K562 (cell line): ENCODE measurements around the gene TPX2. TPM values are rescaled to one million over a fixed set of nuclear protein-coding genes. Genes with fewer than 3 reads are reported as not detected.

Experiments
- CHCHD3 ChIP-seq: fragments of 250-450 bp; sonication (Bioruptor Pico); IDR thresholded peaks from 2 replicates; pipeline ENCODE4 v2.1.2; 2022; ENCODE audit warnings: mild to moderate bottlenecking
- ERF ChIP-seq: fragments of 450-650 bp; formaldehyde crosslinking; IDR thresholded peaks from 2 replicates; pipeline ENCODE4 v1.4.0; 2020; ENCODE audit warnings: mild to moderate bottlenecking, mixed read lengths
- GABPB1 ChIP-seq: sonication (generic); formaldehyde crosslinking; IDR thresholded peaks from 2 replicates; pipeline ENCODE4 v1.8.0; 2022; ENCODE audit warnings: mild to moderate bottlenecking, missing genetic modification reagents
- HSF4 ChIP-seq: fragments of 250-450 bp; sonication (Bioruptor Pico); IDR thresholded peaks from 2 replicates; pipeline ENCODE4 v2.1.2; 2022; ENCODE audit warnings: mild to moderate bottlenecking, moderate library complexity, borderline replicate concordance
- JUND ChIP-seq, 2 experiments: IDR thresholded peaks; 2 replicates in 1 of 2; 3 replicates in 1 of 2; pipeline ENCODE4 v1.6.1; 2011; ENCODE audit warnings: borderline replicate concordance in 2 of 2, low read depth in 2 of 2, low read length in 2 of 2, improper control_type of control experiment in 1 of 2, missing biosample characterization in 1 of 2, missing genetic modification characterization in 1 of 2, missing genetic modification reagents in 1 of 2
- KDM4B ChIP-seq, 2 experiments: fragments of 450-650 bp in 1 of 2; sonication (generic) in 1 of 2; IDR thresholded peaks; 2 replicates each; pipeline ENCODE4 v1.6.1; 2016 to 2017; ENCODE audit warnings: borderline replicate concordance in 2 of 2, antibody characterized with exemption in 1 of 2, low read depth in 1 of 2, mild to moderate bottlenecking in 1 of 2
- MAFK ChIP-seq: IDR thresholded peaks from 2 replicates; pipeline ENCODE4 v1.6.1; 2011; ENCODE audit warnings: low read length, improper control_type of control experiment
- MYNN ChIP-seq, 2 experiments: sonication (generic); formaldehyde crosslinking in 1 of 2; IDR thresholded peaks; 2 replicates each; pipeline versions ENCODE4 v1.5.0 to v1.6.1; 2016 to 2020; ENCODE audit warnings: antibody characterized with exemption in 1 of 2, missing genetic modification reagents in 1 of 2
- SP1 ChIP-seq: sonication (generic); formaldehyde crosslinking; IDR thresholded peaks from 2 replicates; pipeline ENCODE4 v1.8.1; 2022; ENCODE audit warnings: mild to moderate bottlenecking, missing genetic modification reagents
- ZBTB2 ChIP-seq: fragments of 450-650 bp; IDR thresholded peaks from 2 replicates; pipeline ENCODE4 v1.6.1; 2016; ENCODE audit warnings: antibody characterized with exemption
- ZNF609 ChIP-seq: sonication (generic); formaldehyde crosslinking; IDR thresholded peaks from 2 replicates; pipeline ENCODE4 v1.8.1; 2023; ENCODE audit warnings: missing genetic modification reagents, mild to moderate bottlenecking, borderline replicate concordance
- ZNF707 ChIP-seq: fragments of 250-450 bp; sonication (Bioruptor Pico); conservative IDR thresholded peaks from 2 replicates; pipeline ENCODE4 v1.8.0; 2022; ENCODE audit warnings: inconsistent platforms, mild to moderate bottlenecking, moderate library complexity
- ZNF764 ChIP-seq: fragments of 250-450 bp; sonication (Bioruptor Pico); IDR thresholded peaks from 2 replicates; pipeline ENCODE4 v1.4.0; 2020; ENCODE audit warnings: low read depth, mild to moderate bottlenecking, moderate library complexity
- ZNF780A ChIP-seq: fragments of 250-450 bp; sonication (Bioruptor Pico); IDR thresholded peaks from 2 replicates; pipeline ENCODE4 v1.5.0; 2021; ENCODE audit warnings: mild to moderate bottlenecking
- polyA plus RNA-seq, 8 experiments: library from polyadenylated mRNA; depleted of rRNA in 4 of 8; stranded (reverse) in 5 of 8; unstranded in 3 of 8; fragments of >200 nt; fragmentation: Nextera tagmentation in 2 of 8; fragmentation: Illumina TruSeq in 1 of 8; extraction: Ambion mirVana in 2 of 8; extraction: Trizol in 1 of 8; gene quantifications; 2 replicates each; pipeline versions ENCODE4 v1.2.1 to v1.2.3, GENCODE V29; 2011 to 2014; ENCODE audit warnings: inconsistent platforms in 1 of 8, missing spikeins in 1 of 8
- total RNA-seq, 7 experiments: library from RNA; depleted of rRNA in 6 of 7; stranded (reverse); fragments of >200 nt in 6 of 7; fragmentation: Illumina TruSeq in 2 of 7; extraction: Trizol in 2 of 7; gene quantifications; 2 replicates each; pipeline versions ENCODE4 v1.2.1 to v1.2.3, GENCODE V29; 2011 to 2021; ENCODE audit warnings: low replicate concordance in 1 of 7
- TF ChIP-seq, protein P1 (sequence below): fragments of 250-450 bp; sonication (Bioruptor Pico); IDR thresholded peaks from 2 replicates; pipeline ENCODE4 v1.4.0; 2020; ENCODE audit warnings: mild to moderate bottlenecking, moderate library complexity

TPX2 gene
- total and polyA plus RNA-seq, 9 of the 15 experiments (the other 6 are each of a cell fraction or from before 2014, with no cell fraction given), result 48.0 to 241 (median 133) TPM

DNA sequence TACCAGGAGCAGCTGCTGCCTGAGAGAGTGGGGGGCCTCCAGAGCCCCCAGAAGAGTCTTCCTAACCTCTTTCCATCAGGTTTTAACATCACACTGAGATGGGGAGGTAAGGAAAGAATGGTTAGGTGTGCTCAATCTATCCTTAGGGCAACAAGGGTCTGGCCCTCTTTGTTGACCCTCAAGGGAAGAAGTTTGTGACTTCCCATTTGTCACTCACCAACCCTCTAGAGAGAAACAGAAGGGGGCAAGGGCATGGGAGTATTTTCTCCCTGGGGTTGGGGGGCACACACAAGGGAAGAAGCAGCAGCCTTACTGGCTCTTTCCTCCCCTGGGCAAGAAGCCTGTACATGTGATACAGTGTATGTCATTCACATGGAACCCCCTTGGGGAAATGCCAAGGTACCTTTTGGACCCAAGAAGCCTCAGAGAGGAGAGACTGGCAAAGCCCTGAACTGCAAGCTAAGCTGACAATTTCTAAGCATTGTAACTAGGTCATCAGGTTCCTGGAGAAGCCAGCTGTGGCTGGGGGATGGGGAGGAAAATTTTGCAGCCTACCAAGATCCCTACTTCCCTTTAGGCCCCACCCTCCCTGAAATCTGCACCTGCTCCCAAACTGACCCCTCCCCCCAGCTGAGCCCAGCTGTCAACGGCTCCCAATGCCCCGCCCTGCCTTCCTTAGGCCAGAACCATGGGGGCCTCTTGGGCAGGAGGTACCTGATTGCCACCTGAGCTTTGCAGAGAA, 30.9 kb upstream of the TPX2 start (continued):
- TF ChIP-seq KDM4B (IDR thresholded peaks at IDR 0.05; ENCODE audit: borderline replicate concordance in 2 of 2, low read depth in 1 of 2) (no peak), HSF4 (CRISPR knock-in tag) (0 out of 2 replicates have a peak, but pooled peaks have one; percentile 44), ZNF764 (CRISPR knock-in tag) (no peak), MYNN (IDR thresholded peaks at IDR 0.05) (0 out of 2 replicates have a peak, but pooled peaks have one; percentile 60), MYNN (CRISPR knock-in tag; IDR thresholded peaks at IDR 0.05) (no peak), ZNF780A (no peak), CHCHD3 (CRISPR knock-in tag) (no peak), GABPB1 (0 out of 2 replicates have a peak, but pooled peaks have one; percentile 15), SP1 (CRISPR knock-in tag) (no peak), ZNF707 (CRISPR knock-in tag) (no peak), ZNF609 (CRISPR knock-in tag) (no peak), JUND (IDR thresholded peaks at IDR 0.05; ENCODE audit: borderline replicate concordance, low read depth, low read length) (peak; percentile 26; the same call in 1 of the 2 replicates), JUND (tag; IDR thresholded peaks at IDR 0.05; ENCODE audit: borderline replicate concordance, low read depth, low read length) (no peak; the same call in 2 of the 3 replicates), ZBTB2 (no peak), ERF (CRISPR knock-in tag) (no peak), MAFK (peak; percentile 7; the same call in 1 of the 2 replicates)
- TF ChIP-seq, protein P1, sequence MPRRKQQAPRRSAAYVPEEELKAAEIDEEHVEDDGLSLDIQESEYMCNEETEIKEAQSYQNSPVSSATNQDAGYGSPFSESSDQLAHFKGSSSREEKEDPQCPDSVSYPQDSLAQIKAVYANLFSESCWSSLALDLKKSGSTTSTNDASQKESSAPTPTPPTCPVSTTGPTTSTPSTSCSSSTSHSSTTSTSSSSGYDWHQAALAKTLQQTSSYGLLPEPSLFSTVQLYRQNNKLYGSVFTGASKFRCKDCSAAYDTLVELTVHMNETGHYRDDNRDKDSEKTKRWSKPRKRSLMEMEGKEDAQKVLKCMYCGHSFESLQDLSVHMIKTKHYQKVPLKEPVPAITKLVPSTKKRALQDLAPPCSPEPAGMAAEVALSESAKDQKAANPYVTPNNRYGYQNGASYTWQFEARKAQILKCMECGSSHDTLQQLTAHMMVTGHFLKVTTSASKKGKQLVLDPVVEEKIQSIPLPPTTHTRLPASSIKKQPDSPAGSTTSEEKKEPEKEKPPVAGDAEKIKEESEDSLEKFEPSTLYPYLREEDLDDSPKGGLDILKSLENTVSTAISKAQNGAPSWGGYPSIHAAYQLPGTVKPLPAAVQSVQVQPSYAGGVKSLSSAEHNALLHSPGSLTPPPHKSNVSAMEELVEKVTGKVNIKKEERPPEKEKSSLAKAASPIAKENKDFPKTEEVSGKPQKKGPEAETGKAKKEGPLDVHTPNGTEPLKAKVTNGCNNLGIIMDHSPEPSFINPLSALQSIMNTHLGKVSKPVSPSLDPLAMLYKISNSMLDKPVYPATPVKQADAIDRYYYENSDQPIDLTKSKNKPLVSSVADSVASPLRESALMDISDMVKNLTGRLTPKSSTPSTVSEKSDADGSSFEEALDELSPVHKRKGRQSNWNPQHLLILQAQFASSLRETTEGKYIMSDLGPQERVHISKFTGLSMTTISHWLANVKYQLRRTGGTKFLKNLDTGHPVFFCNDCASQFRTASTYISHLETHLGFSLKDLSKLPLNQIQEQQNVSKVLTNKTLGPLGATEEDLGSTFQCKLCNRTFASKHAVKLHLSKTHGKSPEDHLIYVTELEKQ, result no peak
